NT2/D1 (cell line): ENCODE data around the gene PYGO2.

ENCODE experiments used
- SUZ12 ChIP-seq: IDR thresholded peaks from 2 replicates; pipeline ENCODE4 v1.6.1; 2011; ENCODE audit not compliant: insufficient read length, insufficient read depth; ENCODE audit errors: extremely low read depth
- YY1 ChIP-seq: IDR thresholded peaks from 2 replicates; pipeline ENCODE4 v1.6.1; 2011; ENCODE audit not compliant: insufficient read length, insufficient read depth
- ZNF274 ChIP-seq: IDR thresholded peaks from 2 replicates; pipeline ENCODE4 v1.6.1; 2011; ENCODE audit warnings: mild to moderate bottlenecking, low read depth, low read length

DNA sequence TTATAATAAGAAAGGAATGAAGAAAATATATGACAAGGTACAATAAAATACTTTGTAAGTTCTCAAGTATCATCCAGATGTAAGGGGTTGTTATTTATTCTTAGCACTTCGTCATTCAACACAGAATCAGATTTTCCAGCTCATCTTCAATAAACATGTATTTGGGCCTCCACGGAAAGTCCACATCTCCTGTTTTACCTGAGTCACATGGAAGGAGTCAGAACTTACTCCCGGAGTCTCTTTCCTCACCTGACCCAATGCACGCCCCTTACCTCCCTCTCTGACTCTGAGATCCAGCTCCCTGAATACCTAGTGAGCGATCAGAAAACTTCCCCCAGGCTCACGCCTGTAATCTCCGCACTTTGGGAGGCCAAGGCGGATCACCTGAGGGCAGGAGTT, 23.6 kb downstream of the PYGO2 start:
- TF ChIP-seq ZNF274 (no peak), SUZ12 (no peak), YY1 (no peak)
